SK-N-SH (cell line): ENCODE measurements around the gene ASIC3. TPM values are rescaled to one million over a fixed set of nuclear protein-coding genes. Genes with fewer than 3 reads are reported as not detected.

Source experiments
- CTCF ChIA-PET: fragments of 300-600, 350-600 bp; formaldehyde crosslinking; extraction: SDS; loops from one replicate; lab custom pipeline; 2021; lab: Yijun Ruan, JAX
- POLR2A ChIA-PET: fragments of 350-600 bp; sonication (Branson Sonifier 250); formaldehyde crosslinking; extraction: SDS; loops from one replicate; lab custom pipeline; 2020; ENCODE audit warnings: antibody characterized with exemption, inconsistent platforms; lab: Yijun Ruan, JAX
- DNase-seq: peaks from one replicate; pipeline ENCODE4 v3.0.0; 2012
- H2AFZ ChIP-seq: fragments of 200-600 bp; sonication (generic); 2 replicates; pipeline ENCODE4 v1.8.1; 2016; ENCODE audit warnings: antibody characterized with exemption, mild to moderate bottlenecking, low read depth
- H3F3A ChIP-seq: fragments of 200-600 bp; sonication (generic); replicated peaks from 2 replicates; pipeline ENCODE3; 2016; ENCODE audit warnings: antibody characterized with exemption, mild to moderate bottlenecking; ENCODE audit not compliant: insufficient read depth
- H3K27ac ChIP-seq, 2 experiments: fragments of 200-500 bp in 1 of 2; fragments of 200-600 bp in 1 of 2; sonication (Bioruptor generic) in 1 of 2; sonication (generic), shearing (Covaris generic) in 1 of 2; 2 replicates each; pipeline versions ENCODE4 v1.5.1 to v1.6.1; 2014 to 2016; ENCODE audit warnings: low read depth in 2 of 2, inconsistent platforms in 1 of 2, low read length in 1 of 2, mild to moderate bottlenecking in 1 of 2, mixed read lengths in 1 of 2
- H3K27me3 ChIP-seq: fragments of 200-600 bp; sonication (generic), shearing (Covaris generic); 2 replicates; pipeline ENCODE4 v1.6.1; 2016; ENCODE audit warnings: mixed run types; ENCODE audit not compliant: insufficient read depth
- H3K36me3 ChIP-seq, 2 experiments: fragments of 200-500 bp in 1 of 2; fragments of 200-600 bp in 1 of 2; sonication (Bioruptor generic) in 1 of 2; sonication (generic) in 1 of 2; replicated peaks in 1 of 2; 2 replicates each; pipeline versions ENCODE3 to v1.5.1; 2014 to 2016; ENCODE audit warnings: low read length in 1 of 2, mild to moderate bottlenecking in 1 of 2; ENCODE audit not compliant: insufficient read depth in 2 of 2, control insufficient read depth in 1 of 2
- H3K4me1 ChIP-seq, 2 experiments: fragments of 200-500 bp in 1 of 2; fragments of 200-600 bp in 1 of 2; sonication (Bioruptor generic) in 1 of 2; sonication (generic), shearing (Covaris generic) in 1 of 2; 2 replicates each; pipeline versions ENCODE4 v1.5.1 to v1.6.1; 2014 to 2016; ENCODE audit warnings: low read depth in 1 of 2, low read length in 1 of 2, mixed run types in 1 of 2; ENCODE audit not compliant: insufficient read depth in 2 of 2, control insufficient read depth in 1 of 2
- H3K4me2 ChIP-seq: fragments of 200-600 bp; sonication (generic), shearing (Covaris generic); 2 replicates; pipeline ENCODE4 v1.6.1; 2017; ENCODE audit warnings: mixed run types
- H3K4me3 ChIP-seq, 2 experiments: fragments of 200-500 bp in 1 of 2; fragments of 200-600 bp in 1 of 2; sonication (Bioruptor generic) in 1 of 2; sonication (generic), shearing (Covaris generic) in 1 of 2; 2 replicates each; pipeline versions ENCODE4 v1.5.1 to v1.8.1; 2014 to 2016; ENCODE audit warnings: low read depth in 2 of 2, inconsistent platforms in 1 of 2, low read length in 1 of 2, mild to moderate bottlenecking in 1 of 2, mixed read lengths in 1 of 2, moderate library complexity in 1 of 2
- H3K79me2 ChIP-seq: fragments of 200-600 bp; sonication (generic); 2 replicates; pipeline ENCODE4 v1.8.1; 2017; ENCODE audit warnings: mild to moderate bottlenecking; ENCODE audit not compliant: insufficient read depth
- H3K9ac ChIP-seq: fragments of 200-600 bp; sonication (generic); 2 replicates; pipeline ENCODE4 v1.6.1; 2017; ENCODE audit warnings: mixed run types
- H3K9me2 ChIP-seq: fragments of 200-600 bp; sonication (generic); 2 replicates; pipeline ENCODE4 v1.6.1; 2017; ENCODE audit warnings: mixed run types
- H3K9me3 ChIP-seq: fragments of 200-600 bp; sonication (generic); 2 replicates; pipeline ENCODE4 v1.6.1; 2017; ENCODE audit warnings: mixed run types, mild to moderate bottlenecking, moderate library complexity
- H4K20me1 ChIP-seq: fragments of 200-600 bp; sonication (generic); 2 replicates; pipeline ENCODE4 v1.6.1; 2017; ENCODE audit warnings: mild to moderate bottlenecking, mixed run types; ENCODE audit not compliant: insufficient read depth
- ELF1 ChIP-seq: IDR thresholded peaks from 2 replicates; pipeline ENCODE4 v1.4.0; 2012
- EZH2phosphoT487 ChIP-seq: fragments of 200-600 bp; sonication (generic); IDR thresholded peaks from 2 replicates; pipeline ENCODE4 v1.6.1; 2017; ENCODE audit warnings: low read depth, mixed run types, mild to moderate bottlenecking, antibody characterized with exemption, moderate library complexity, borderline replicate concordance
- FOSL2 ChIP-seq: IDR thresholded peaks from 2 replicates; pipeline ENCODE4 v1.4.0; 2012; ENCODE audit warnings: low read depth, mild to moderate bottlenecking, moderate library complexity, borderline replicate concordance
- FOXJ3 ChIP-seq: sonication (generic); formaldehyde crosslinking; IDR thresholded peaks from 2 replicates; pipeline ENCODE4 v1.5.1; 2020; ENCODE audit warnings: mild to moderate bottlenecking, missing genetic modification reagents
- FOXM1 ChIP-seq: IDR thresholded peaks from 2 replicates; pipeline ENCODE4 v1.4.0; 2012; ENCODE audit warnings: low read depth, mild to moderate bottlenecking
- IRF3 ChIP-seq: fragments of 150-350 bp; IDR thresholded peaks from 2 replicates; pipeline ENCODE4 v1.6.1; 2016; ENCODE audit warnings: mild to moderate bottlenecking, low read depth, low read length
- JUND ChIP-seq: IDR thresholded peaks from 2 replicates; pipeline ENCODE4 v1.4.0; 2012
- MXI1 ChIP-seq: IDR thresholded peaks from 2 replicates; pipeline ENCODE4 v1.6.1; 2012; ENCODE audit warnings: mild to moderate bottlenecking, low read depth, low read length, improper control_type of control experiment
- POLR2AphosphoS5 ChIP-seq: IDR thresholded peaks from 2 replicates; pipeline ENCODE4 v1.6.1; 2012; ENCODE audit warnings: low read depth, low read length
- REST ChIP-seq: IDR thresholded peaks from 2 replicates; pipeline ENCODE4 v1.6.1; 2012; ENCODE audit warnings: mild to moderate bottlenecking, low read depth, low read length, moderate library complexity
- RFX5 ChIP-seq: IDR thresholded peaks from 2 replicates; pipeline ENCODE4 v1.6.1; 2012; ENCODE audit warnings: mild to moderate bottlenecking, improper control_type of control experiment, low read length
- SIN3A ChIP-seq: IDR thresholded peaks from 2 replicates; pipeline ENCODE4 v1.6.1; 2012; ENCODE audit warnings: low read depth, mild to moderate bottlenecking, low read length, moderate library complexity, borderline replicate concordance
- SMC3 ChIP-seq: IDR thresholded peaks from 2 replicates; pipeline ENCODE4 v1.6.1; 2012; ENCODE audit warnings: low read depth, low read length, improper control_type of control experiment
- TAF1 ChIP-seq: IDR thresholded peaks from 2 replicates; pipeline ENCODE4 v1.6.1; 2012; ENCODE audit warnings: low read depth, mild to moderate bottlenecking, low read length, moderate library complexity, borderline replicate concordance
- USF1 ChIP-seq: IDR thresholded peaks from 2 replicates; pipeline ENCODE4 v1.4.0; 2012; ENCODE audit warnings: low read depth, borderline replicate concordance
- YY1 ChIP-seq: IDR thresholded peaks from 2 replicates; pipeline ENCODE4 v1.4.0; 2012; ENCODE audit warnings: low read depth, mild to moderate bottlenecking
- ZBTB33 ChIP-seq: IDR thresholded peaks from 2 replicates; pipeline ENCODE4 v1.4.0; 2012; ENCODE audit warnings: low read depth, borderline replicate concordance
- WGBS: methylation state at CpG from one replicate; pipeline ENCODE4 v1.1.6; 2017; ENCODE audit warnings: low lambda C conversion rate; 5-methylcytosine and 5-hydroxymethylcytosine counted together
- polyA plus RNA-seq, 3 experiments: library from polyadenylated mRNA; depleted of rRNA; stranded (reverse); fragments of >200 nt; gene quantifications; 2 replicates each; pipeline ENCODE4 v1.2.3, GENCODE V29; 2012
- TF ChIP-seq, protein P1 (sequence below): IDR thresholded peaks from 2 replicates; pipeline ENCODE4 v1.4.0; 2012; ENCODE audit warnings: low read depth

ASIC3 gene
- polyA plus RNA-seq, 1 of the 3 experiments (the other 2 are of a cell fraction), result 4.5 TPM

- peak overlapping the region in 1 of 2 experiments; percentile 80; a peak in 2 of 4 replicates for H3K27ac ChIP-seq
- peak overlapping the region; percentile 68 for H3K4me2 ChIP-seq
Observed at GRCh38 chr7:151013356-151013732, 35.0 kb upstream of the ASIC3 start.

DNA sequence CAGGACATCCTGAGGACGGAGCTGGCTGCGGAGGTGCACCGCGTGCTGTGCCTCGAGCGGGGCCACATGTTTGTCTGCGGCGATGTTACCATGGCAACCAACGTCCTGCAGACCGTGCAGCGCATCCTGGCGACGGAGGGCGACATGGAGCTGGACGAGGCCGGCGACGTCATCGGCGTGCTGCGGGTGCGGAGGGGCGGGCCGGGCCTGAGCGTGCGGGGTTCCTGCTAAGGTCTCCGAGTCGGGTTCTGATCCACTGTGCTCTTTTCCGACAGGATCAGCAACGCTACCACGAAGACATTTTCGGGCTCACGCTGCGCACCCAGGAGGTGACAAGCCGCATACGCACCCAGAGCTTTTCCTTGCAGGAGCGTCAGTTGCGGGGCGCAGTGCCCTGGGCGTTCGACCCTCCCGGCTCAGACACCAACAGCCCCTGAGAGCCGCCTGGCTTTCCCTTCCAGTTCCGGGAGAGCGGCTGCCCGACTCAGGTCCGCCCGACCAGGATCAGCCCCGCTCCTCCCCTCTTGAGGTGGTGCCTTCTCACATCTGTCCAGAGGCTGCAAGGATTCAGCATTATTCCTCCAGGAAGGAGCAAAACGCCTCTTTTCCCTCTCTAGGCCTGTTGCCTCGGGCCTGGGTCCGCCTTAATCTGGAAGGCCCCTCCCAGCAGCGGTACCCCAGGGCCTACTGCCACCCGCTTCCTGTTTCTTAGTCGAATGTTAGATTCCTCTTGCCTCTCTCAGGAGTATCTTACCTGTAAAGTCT is 34.4 kb upstream of the ASIC3 start:
- DNase-seq, result peak; percentile 98
- POLR2A ChIA-PET, result interaction anchor here (0.6 to 1.1 kb wide), 8 partner anchors 15 to 73 kb away, joined by 3 to 15 read pairs (median 3); partner anchors contain the start of genes ABCB8 and ASIC3
- Histone ChIP-seq H3K9me2 (no peaks in the 10 kb centered on the region), H3K4me3 (peak overlapping the region; percentile 11 to 50; a peak in 2 of 4 replicates), H3K9ac (no peak overlapping the region; the same call in 1 of the 2 replicates), H3K9me3 (no peaks in the 10 kb centered on the region), H3F3A (no peaks in the 10 kb centered on the region), H3K27me3 (no peaks in the 10 kb centered on the region), H3K27ac (peak overlapping the region in 1 of 2 experiments; percentile 80; a peak in 2 of 4 replicates), H3K36me3 (no peaks in the 10 kb centered on the region), H3K4me2 (peak overlapping the region; percentile 68), H4K20me1 (no peaks in the 10 kb centered on the region), H2AFZ (peak overlapping the region; percentile 91), H3K4me1 (peaks cover 0 to 35% of the 10 kb centered on the region in 2 experiments; a peak in 1 of 4 replicates), H3K79me2 (no peaks in the 10 kb centered on the region)
- WGBS, result 37% methylated on average over 15 of the region's 55 CpGs
- CTCF ChIA-PET, result interaction anchor here (0.5 to 11.3 kb wide), 28 partner anchors 10 to 1771 kb away, joined by 3 to 151 read pairs (median 4); partner anchors contain the start of genes ABCB8, FASTK and NOS3
- TF ChIP-seq ZBTB33, result no peak
- no peak for TF ChIP-seq REST
- TF ChIP-seq FOXM1, result no peak
- TF ChIP-seq SMC3, result peak; percentile 22; the same call in 1 of the 2 replicates
- no peak for TF ChIP-seq POLR2AphosphoS5
- no peak for TF ChIP-seq IRF3
- TF ChIP-seq EZH2phosphoT487, result no peak
- peak; percentile 88 for TF ChIP-seq RFX5
- peak; percentile 98 for TF ChIP-seq MXI1
- no peak for TF ChIP-seq FOSL2
- TF ChIP-seq USF1, result no peak
- TF ChIP-seq FOXJ3 (CRISPR knock-in tag), result no peak
- TF ChIP-seq YY1, result no peak

More at GRCh38 chr7:151013356-151013732, 35.0 kb upstream of the ASIC3 start:
- Histone ChIP-seq H3K9ac (no peak overlapping the region), H3F3A (no peaks in the 10 kb centered on the region), H3K4me1 (peaks cover 0 to 32% of the 10 kb centered on the region in 2 experiments; a peak in 1 of 4 replicates), H3K9me3 (no peaks in the 10 kb centered on the region), H3K79me2 (no peaks in the 10 kb centered on the region), H2AFZ (peak overlapping the region; percentile 91), H4K20me1 (no peaks in the 10 kb centered on the region), H3K4me3 (peak overlapping the region; percentile 43 to 50; a peak in 3 of 4 replicates), H3K36me3 (no peaks in the 10 kb centered on the region), H3K9me2 (no peaks in the 10 kb centered on the region), H3K27me3 (no peaks in the 10 kb centered on the region)
- peak; percentile 96 for DNase-seq
- ChIA-PET CTCF (interaction anchor here (0.6 to 11.3 kb wide), 31 partner anchors 10 to 636 kb away, joined by 3 to 151 read pairs (median 4); partner anchors contain the start of genes ABCB8, FASTK, NOS3 and SLC4A2), POLR2A (interaction anchor here (0.7 to 1.1 kb wide), 6 partner anchors 15 to 74 kb away, joined by 3 to 15 read pairs (median 3); partner anchors contain the start of gene ABCB8)
- WGBS, result 33% methylated on average over 14 of the region's 26 CpGs
- no peak for TF ChIP-seq SIN3A
- TF ChIP-seq ELF1, result no peak
- no peak for TF ChIP-seq JUND
- TF ChIP-seq, protein P1, sequence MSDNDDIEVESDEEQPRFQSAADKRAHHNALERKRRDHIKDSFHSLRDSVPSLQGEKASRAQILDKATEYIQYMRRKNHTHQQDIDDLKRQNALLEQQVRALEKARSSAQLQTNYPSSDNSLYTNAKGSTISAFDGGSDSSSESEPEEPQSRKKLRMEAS, result no peak
- no peak for TF ChIP-seq TAF1
- 0 out of 2 replicates have a peak, but pooled peaks have one; percentile 9 for TF ChIP-seq FOXJ3 (CRISPR knock-in tag)
